Panc1 (cell line): ENCODE measurements around the gene TAS2R39. TPM values are rescaled to one million over a fixed set of nuclear protein-coding genes. Genes with fewer than 3 reads are reported as not detected.
A peak's percentile ranks its signal among the peaks of the same experiment; 100 is the strongest.

Source experiments
- ATAC-seq: fragments of 200-7000 bp; cut with Tn5 transposase; 2 replicates; pipeline ENCODE4 v1.9.1; 2020; ENCODE audit warnings: mild to moderate bottlenecking, moderate library complexity
- BruUV-seq: library from RNA; stranded (reverse); fragments of 400-500 nt; replicated peaks from 2 replicates; lab custom pipeline; 2021; lab: Mats Ljungman, UMichigan
- CTCF ChIA-PET: fragments of 300-600 bp; sonication (Branson Sonifier 250); formaldehyde crosslinking; loops from one replicate; lab custom pipeline; 2022; ENCODE audit warnings: antibody characterized with exemption; lab: Charles Lee
- POLR2A ChIA-PET: fragments of 300-600 bp; sonication (Branson Sonifier 250); formaldehyde crosslinking; loops from one replicate; lab custom pipeline; 2022; ENCODE audit warnings: antibody characterized with exemption; lab: Charles Lee
- DNase-seq: peaks from one replicate; pipeline ENCODE4 v3.0.0-alpha.2; 2010; ENCODE audit warnings: low read depth, low spot score
- H3K27ac ChIP-seq: 2 replicates; pipeline ENCODE4 v1.5.1; 2011; ENCODE audit warnings: mild to moderate bottlenecking, low read length, inconsistent platforms
- H3K27me3 ChIP-seq: fragments of 200-500 bp; sonication (Bioruptor generic); 2 replicates; pipeline ENCODE4 v1.6.0; 2014; ENCODE audit warnings: low read length, inconsistent platforms; ENCODE audit not compliant: control insufficient read depth, insufficient read depth
- H3K36me3 ChIP-seq: fragments of 200-500 bp; sonication (Bioruptor generic); 2 replicates; pipeline ENCODE4 v1.5.1; 2014; ENCODE audit warnings: inconsistent platforms, mild to moderate bottlenecking, low read length, moderate library complexity; ENCODE audit not compliant: control insufficient read depth, insufficient read depth
- H3K4me1 ChIP-seq: 2 replicates; pipeline ENCODE4 v1.5.1; 2011; ENCODE audit warnings: inconsistent platforms, mild to moderate bottlenecking, low read length, moderate library complexity; ENCODE audit not compliant: control insufficient read depth, insufficient read depth
- H3K4me3 ChIP-seq, 2 experiments: 2 replicates each; pipeline ENCODE4 v1.5.1; 2011 to 2012; ENCODE audit warnings: low read depth in 2 of 2, low read length in 2 of 2, mild to moderate bottlenecking in 2 of 2, inconsistent platforms in 1 of 2, moderate library complexity in 1 of 2
- H3K9me3 ChIP-seq: fragments of 200-500 bp; sonication (Bioruptor generic); 2 replicates; pipeline ENCODE4 v1.5.1; 2014; ENCODE audit warnings: low read depth, mild to moderate bottlenecking, inconsistent platforms, low read length, moderate library complexity; ENCODE audit not compliant: control insufficient read depth, insufficient read depth
- POLR2AphosphoS5 ChIP-seq: IDR thresholded peaks from 2 replicates; pipeline ENCODE4 v1.6.1; 2012; ENCODE audit warnings: mild to moderate bottlenecking, low read depth, low read length, moderate library complexity
- SIN3A ChIP-seq: IDR thresholded peaks from 2 replicates; pipeline ENCODE4 v1.6.1; 2012; ENCODE audit warnings: low read depth, mild to moderate bottlenecking, low read length, moderate library complexity, borderline replicate concordance; ENCODE audit not compliant: insufficient read depth
- TCF7L2 ChIP-seq: IDR thresholded peaks from 2 replicates; pipeline ENCODE4 v1.6.1; 2011; ENCODE audit warnings: mild to moderate bottlenecking, low read depth, low read length, inconsistent platforms
- in situ Hi-C: cut with HindIII; loops from 2 replicates; pipeline ENCODE4 v1.10.0; 2016; ENCODE audit warnings: low sequenced_read_pairs, low pct_unique_long_range_greater_than_20kb
- intact Hi-C: fragments of 100-400 bp; cut with micrococcal nuclease; formaldehyde crosslinking; loops from one replicate; pipeline ENCODE4 v1.10.0; 2022; ENCODE audit not compliant: unreplicated experiment
- total RNA-seq: library from RNA; stranded (reverse); gene quantifications from one replicate; pipeline ENCODE4 v1.2.1, GENCODE V29; 2021; ENCODE audit not compliant: unreplicated experiment
- TF ChIP-seq, protein P1 (sequence below): fragments of 450-650 bp; IDR thresholded peaks from 2 replicates; pipeline ENCODE4 v1.5.1; 2017; ENCODE audit warnings: mild to moderate bottlenecking
- TF ChIP-seq, protein P2 (sequence below), 2 experiments: IDR thresholded peaks; 2 replicates each; pipeline ENCODE4 v1.6.1; 2011 to 2012; ENCODE audit warnings: low read depth in 2 of 2, control low read depth in 1 of 2, low read length in 1 of 2, mild to moderate bottlenecking in 1 of 2, moderate library complexity in 1 of 2; ENCODE audit not compliant: insufficient read depth in 1 of 2

TAS2R39 gene
- total RNA-seq, 1 experiment from 2014 or later, result not detected

DNA sequence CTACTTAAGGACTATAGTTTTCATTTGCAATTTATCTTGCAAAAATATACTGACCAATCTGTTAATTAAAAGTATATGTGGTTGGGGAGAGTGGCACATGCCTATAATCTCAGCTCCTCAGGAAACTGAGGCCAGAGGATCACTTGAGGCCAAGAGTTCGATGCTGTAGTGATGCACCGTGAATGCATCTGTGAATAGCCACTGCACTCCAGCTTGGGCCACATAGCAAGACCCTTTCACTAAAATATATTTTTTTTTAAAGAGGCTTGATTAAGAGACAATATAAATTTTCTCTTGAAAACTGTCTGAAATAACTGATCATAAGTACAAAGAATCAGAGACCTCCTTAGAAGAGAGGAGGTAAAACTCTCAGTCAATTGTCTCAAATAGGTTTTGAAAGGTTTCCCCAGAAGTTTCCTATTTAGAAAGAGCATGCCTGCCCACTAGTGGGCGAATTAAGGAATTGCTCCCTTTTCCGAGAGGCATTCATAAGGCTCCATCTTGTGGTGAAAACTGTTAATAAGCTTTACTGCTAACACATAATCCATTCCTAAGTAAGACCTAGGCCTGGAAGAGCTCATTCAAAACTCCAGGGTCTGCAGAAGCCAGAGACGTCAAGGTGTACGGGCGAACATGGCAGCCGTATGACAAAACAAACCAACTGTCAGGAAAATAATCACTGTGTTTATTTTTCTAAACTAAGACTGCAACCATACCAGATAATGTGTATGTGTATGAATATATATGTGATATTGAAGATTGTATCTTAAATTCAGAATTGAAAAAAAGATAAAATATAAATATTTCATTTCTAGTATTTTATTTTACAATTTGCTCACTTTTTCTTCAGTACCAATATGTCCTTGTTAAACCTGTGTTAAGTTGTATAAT is 31.8 kb downstream of the TAS2R39 start:
- POLR2A ChIA-PET, result no interaction called here
- no TSS peak for BruUV-seq
- peak; percentile 89 for DNase-seq
- H3K4me3 ChIP-seq, result no peak overlapping the region
- peaks cover 3% of the 10 kb centered on the region; the same call in 1 of the 2 replicates for H3K27me3 ChIP-seq
- peak; percentile 88 for ATAC-seq
- intact Hi-C loops (loop anchor here (1.0 to 2.0 kb wide), 2 partner anchors 208 to 360 kb away; partner anchors contain the start of gene EPHB6), in situ Hi-C loops (loop anchor here (25.0 kb wide), 1 partner anchor 203 kb away; no protein-coding TSS in a partner anchor)
- no peaks in the 10 kb centered on the region for H3K9me3 ChIP-seq
- no peaks in the 10 kb centered on the region for H3K36me3 ChIP-seq
- H3K27ac ChIP-seq, result no peak overlapping the region
- CTCF ChIA-PET, result interaction anchor here (0.5 to 2.7 kb wide), 15 partner anchors 9 to 1598 kb away, joined by 3 to 66 read pairs (median 3); no protein-coding TSS in a partner anchor
- no peaks in the 10 kb centered on the region for H3K4me1 ChIP-seq
- TF ChIP-seq SIN3A (no peak), TCF7L2 (no peak)
- TF ChIP-seq, protein P1, sequence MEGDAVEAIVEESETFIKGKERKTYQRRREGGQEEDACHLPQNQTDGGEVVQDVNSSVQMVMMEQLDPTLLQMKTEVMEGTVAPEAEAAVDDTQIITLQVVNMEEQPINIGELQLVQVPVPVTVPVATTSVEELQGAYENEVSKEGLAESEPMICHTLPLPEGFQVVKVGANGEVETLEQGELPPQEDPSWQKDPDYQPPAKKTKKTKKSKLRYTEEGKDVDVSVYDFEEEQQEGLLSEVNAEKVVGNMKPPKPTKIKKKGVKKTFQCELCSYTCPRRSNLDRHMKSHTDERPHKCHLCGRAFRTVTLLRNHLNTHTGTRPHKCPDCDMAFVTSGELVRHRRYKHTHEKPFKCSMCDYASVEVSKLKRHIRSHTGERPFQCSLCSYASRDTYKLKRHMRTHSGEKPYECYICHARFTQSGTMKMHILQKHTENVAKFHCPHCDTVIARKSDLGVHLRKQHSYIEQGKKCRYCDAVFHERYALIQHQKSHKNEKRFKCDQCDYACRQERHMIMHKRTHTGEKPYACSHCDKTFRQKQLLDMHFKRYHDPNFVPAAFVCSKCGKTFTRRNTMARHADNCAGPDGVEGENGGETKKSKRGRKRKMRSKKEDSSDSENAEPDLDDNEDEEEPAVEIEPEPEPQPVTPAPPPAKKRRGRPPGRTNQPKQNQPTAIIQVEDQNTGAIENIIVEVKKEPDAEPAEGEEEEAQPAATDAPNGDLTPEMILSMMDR, result peak; percentile 97
- TF ChIP-seq, protein P2, sequence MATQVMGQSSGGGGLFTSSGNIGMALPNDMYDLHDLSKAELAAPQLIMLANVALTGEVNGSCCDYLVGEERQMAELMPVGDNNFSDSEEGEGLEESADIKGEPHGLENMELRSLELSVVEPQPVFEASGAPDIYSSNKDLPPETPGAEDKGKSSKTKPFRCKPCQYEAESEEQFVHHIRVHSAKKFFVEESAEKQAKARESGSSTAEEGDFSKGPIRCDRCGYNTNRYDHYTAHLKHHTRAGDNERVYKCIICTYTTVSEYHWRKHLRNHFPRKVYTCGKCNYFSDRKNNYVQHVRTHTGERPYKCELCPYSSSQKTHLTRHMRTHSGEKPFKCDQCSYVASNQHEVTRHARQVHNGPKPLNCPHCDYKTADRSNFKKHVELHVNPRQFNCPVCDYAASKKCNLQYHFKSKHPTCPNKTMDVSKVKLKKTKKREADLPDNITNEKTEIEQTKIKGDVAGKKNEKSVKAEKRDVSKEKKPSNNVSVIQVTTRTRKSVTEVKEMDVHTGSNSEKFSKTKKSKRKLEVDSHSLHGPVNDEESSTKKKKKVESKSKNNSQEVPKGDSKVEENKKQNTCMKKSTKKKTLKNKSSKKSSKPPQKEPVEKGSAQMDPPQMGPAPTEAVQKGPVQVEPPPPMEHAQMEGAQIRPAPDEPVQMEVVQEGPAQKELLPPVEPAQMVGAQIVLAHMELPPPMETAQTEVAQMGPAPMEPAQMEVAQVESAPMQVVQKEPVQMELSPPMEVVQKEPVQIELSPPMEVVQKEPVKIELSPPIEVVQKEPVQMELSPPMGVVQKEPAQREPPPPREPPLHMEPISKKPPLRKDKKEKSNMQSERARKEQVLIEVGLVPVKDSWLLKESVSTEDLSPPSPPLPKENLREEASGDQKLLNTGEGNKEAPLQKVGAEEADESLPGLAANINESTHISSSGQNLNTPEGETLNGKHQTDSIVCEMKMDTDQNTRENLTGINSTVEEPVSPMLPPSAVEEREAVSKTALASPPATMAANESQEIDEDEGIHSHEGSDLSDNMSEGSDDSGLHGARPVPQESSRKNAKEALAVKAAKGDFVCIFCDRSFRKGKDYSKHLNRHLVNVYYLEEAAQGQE (IDR thresholded peaks at IDR 0.05; ENCODE audit: insufficient read depth in 1 of 2, low read depth in 2 of 2, low read length in 1 of 2), result no peak

DNA sequence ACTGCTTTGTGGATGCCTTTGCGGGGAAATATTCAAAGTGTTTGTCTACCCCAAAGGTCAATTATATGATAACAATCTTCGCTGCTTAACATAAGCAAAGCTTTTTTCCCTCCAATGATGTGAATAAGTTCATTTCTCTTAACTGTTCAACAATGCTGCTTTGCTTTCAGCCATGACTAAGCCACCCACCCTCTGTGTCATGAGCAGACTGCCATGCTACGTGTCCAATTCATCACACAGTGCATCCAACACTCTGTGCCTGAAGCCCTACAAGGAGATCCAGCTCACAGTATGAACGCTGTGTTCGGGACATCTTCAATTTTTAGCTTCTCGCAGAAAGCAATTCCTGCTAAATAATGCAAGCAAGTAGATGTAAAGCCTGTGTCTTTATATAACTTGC is 32.9 kb downstream of the TAS2R39 start:
- intact Hi-C loops, result no loop called here
- DNase-seq (no peak), ATAC-seq (no peak)
- Histone ChIP-seq H3K4me3 (no peak overlapping the region), H3K27ac (no peak overlapping the region), H3K27me3 (peaks cover 3% of the 10 kb centered on the region; the same call in 1 of the 2 replicates), H3K9me3 (no peaks in the 10 kb centered on the region), H3K36me3 (no peaks in the 10 kb centered on the region), H3K4me1 (no peaks in the 10 kb centered on the region)
- TF ChIP-seq POLR2AphosphoS5 (no peak), SIN3A (no peak), TCF7L2 (no peak)
- TF ChIP-seq, protein P2 (IDR thresholded peaks at IDR 0.05; ENCODE audit: insufficient read depth in 1 of 2, low read depth in 2 of 2, low read length in 1 of 2), result no peak
- TF ChIP-seq, protein P1, result no peak
- in situ Hi-C loops, result loop anchor here (25.0 kb wide), 1 partner anchor 204 kb away; no protein-coding TSS in a partner anchor
- no TSS peak for BruUV-seq
- CTCF ChIA-PET, result interaction anchor here (2.7 kb wide), 1 partner anchor 209 kb away, joined by 66 read pairs; no protein-coding TSS in a partner anchor
- POLR2A ChIA-PET, result no interaction called here
